HG03460 (cell line): ENCODE data around the gene MTERF2.
A peak's percentile ranks its signal among the peaks of the same experiment; 100 is the strongest.

Experiments used
- ATAC-seq: cut with Tn5 transposase; IDR thresholded peaks from one replicate; pipeline ENCODE4 v1.9.1; 2021; ENCODE audit not compliant: unreplicated experiment

MTERF2 gene

GRCh38 chr12:106994579-106995220 lies 7.8 kb upstream of the MTERF2 start:
- no peak for ATAC-seq

- ATAC-seq: no peak
These were observed 900 bp upstream of the MTERF2 start for GRCh38 chr12:106987846-106988245.

GRCh38 chr12:106986135-106986534 lies 811 bp downstream of the MTERF2 start:
- no peak for ATAC-seq

- no peak for ATAC-seq
These were observed 1.5 kb downstream of the MTERF2 start for GRCh38 chr12:106985479-106985878.

- no peak for ATAC-seq
These were observed 2.3 kb downstream of the MTERF2 start for GRCh38 chr12:106984588-106985137.

GRCh38 chr12:106982229-106982628 lies 4.7 kb downstream of the MTERF2 start:
- ATAC-seq: no peak

GRCh38 chr12:106981788-106982187 lies 5.2 kb downstream of the MTERF2 start:
- ATAC-seq: no peak

GRCh38 chr12:106980944-106981343 lies 6.0 kb downstream of the MTERF2 start:
- no peak for ATAC-seq

- ATAC-seq: no peak
These were observed 8.7 kb downstream of the MTERF2 start for GRCh38 chr12:106978035-106978800.

- no peak for ATAC-seq
These were observed 10.3 kb downstream of the MTERF2 start for GRCh38 chr12:106976668-106977067.

- no peak for ATAC-seq
These were observed 10.8 kb downstream of the MTERF2 start for GRCh38 chr12:106975993-106976658.

- no peak for ATAC-seq
These were observed 11.8 kb downstream of the MTERF2 start for GRCh38 chr12:106975098-106975497.

GRCh38 chr12:106974511-106974910 lies 12.4 kb downstream of the MTERF2 start:
- ATAC-seq: peak; percentile 89

GRCh38 chr12:106973545-106973944 lies 13.4 kb downstream of the MTERF2 start:
- ATAC-seq: no peak

- no peak for ATAC-seq
These were observed 15.9 kb downstream of the MTERF2 start for GRCh38 chr12:106971065-106971464.

- no peak for ATAC-seq
These were observed 22.4 kb downstream of the MTERF2 start for GRCh38 chr12:106964526-106964925.

- no peak for ATAC-seq
These were observed 24.7 kb downstream of the MTERF2 start for GRCh38 chr12:106962286-106962685.

- no peak for ATAC-seq
These were observed 26.5 kb downstream of the MTERF2 start for GRCh38 chr12:106960443-106960842.

- no peak for ATAC-seq
These were observed 29.4 kb downstream of the MTERF2 start for GRCh38 chr12:106957583-106957982.

- peak; percentile 38 for ATAC-seq
These were observed 30.8 kb downstream of the MTERF2 start for GRCh38 chr12:106956048-106956578.

GRCh38 chr12:106955377-106956047 lies 31.4 kb downstream of the MTERF2 start, which contains the start of gene TMEM263:
Gene TMEM263, plus strand, starts transcription at chr12:106955907. Its CDS starts 11,210 bp downstream, at chr12:106967117.
- peak; percentile 63 for ATAC-seq
